ENCODE data around the gene SYCE3.
"Not testable (repeated sequence)": the region's sequence is repeated elsewhere in the genome, so short reads cannot be mapped to it uniquely, and the experiment has no call there.

Gene SYCE3

GRCh38 chr22:50521710-50522109, 41.0 kb downstream of the SYCE3 start:
- H3K27ac ChIP-seq (ENCODE audit: low read depth, low read length), result no peak overlapping the region
- H4K20me1 ChIP-seq (ENCODE audit: low read depth, low read length), result no peaks in the 10 kb centered on the region
- no peaks in the 10 kb centered on the region for H3F3A ChIP-seq (ENCODE audit: insufficient read depth)
- H3K9ac ChIP-seq (ENCODE audit: low read length), result no peak overlapping the region
- peaks cover 11% of the 10 kb centered on the region; the same call in 1 of the 2 replicates for H3K79me2 ChIP-seq (ENCODE audit: insufficient read depth, low read length)
- no peaks in the 10 kb centered on the region for H3K36me3 ChIP-seq (ENCODE audit: low read length)
- no peaks in the 10 kb centered on the region for H3K9me3 ChIP-seq (ENCODE audit: insufficient read depth, low read length)
- H3K4me3 ChIP-seq (ENCODE audit: insufficient read depth, low read length, poor library complexity, severe bottlenecking), result no peak overlapping the region
- no peak overlapping the region for H3K4me2 ChIP-seq (ENCODE audit: low read depth, low read length, poor library complexity, severe bottlenecking)
- no peaks in the 10 kb centered on the region for H3K27me3 ChIP-seq (ENCODE audit: low read length)
- H2AFZ ChIP-seq (ENCODE audit: low read depth, low read length, severe bottlenecking), result no peak overlapping the region
- no peak for TF ChIP-seq CTCF (IDR thresholded peaks at IDR 0.05; ENCODE audit: insufficient read depth, low read length, poor library complexity, severe bottlenecking)
- no peak for TF ChIP-seq EZH2phosphoT487 (conservative IDR thresholded peaks at IDR 0.05; ENCODE audit: low read length)
- no peaks in the 10 kb centered on the region for H3K9me2 ChIP-seq (replicated peaks; ENCODE audit: insufficient read depth, low read length)

GRCh38 chr22:50520826-50521453, 41.8 kb downstream of the SYCE3 start:
- no peaks in the 10 kb centered on the region for H3K27me3 ChIP-seq (ENCODE audit: low read length)
- TF ChIP-seq EZH2phosphoT487 (conservative IDR thresholded peaks at IDR 0.05; ENCODE audit: low read length) (no peak), CTCF (IDR thresholded peaks at IDR 0.05; ENCODE audit: insufficient read depth, low read length, poor library complexity, severe bottlenecking) (no peak)
- no peaks in the 10 kb centered on the region for H3K9me3 ChIP-seq (ENCODE audit: insufficient read depth, low read length)
- no peak overlapping the region for H3K27ac ChIP-seq (ENCODE audit: low read depth, low read length)
- H4K20me1 ChIP-seq (ENCODE audit: low read depth, low read length), result no peaks in the 10 kb centered on the region
- no peaks in the 10 kb centered on the region for H3F3A ChIP-seq (ENCODE audit: insufficient read depth)
- peaks cover 19% of the 10 kb centered on the region for H3K79me2 ChIP-seq (ENCODE audit: insufficient read depth, low read length)
- no peaks in the 10 kb centered on the region for H3K9me2 ChIP-seq (replicated peaks; ENCODE audit: insufficient read depth, low read length)
- H3K36me3 ChIP-seq (ENCODE audit: low read length), result no peaks in the 10 kb centered on the region
- H3K9ac ChIP-seq (ENCODE audit: low read length), result no peak overlapping the region
- no peak overlapping the region for H3K4me3 ChIP-seq (ENCODE audit: insufficient read depth, low read length, poor library complexity, severe bottlenecking)
- H3K4me2 ChIP-seq (ENCODE audit: low read depth, low read length, poor library complexity, severe bottlenecking), result no peak overlapping the region
- H2AFZ ChIP-seq (ENCODE audit: low read depth, low read length, severe bottlenecking), result no peak overlapping the region

- not testable (repeated sequence) for H3K36me3 ChIP-seq (ENCODE audit: low read length)
- H3K79me2 ChIP-seq (ENCODE audit: insufficient read depth, low read length), result peaks cover 23% of the 10 kb centered on the region
Measured at GRCh38 chr22:50520184-50520583, 42.5 kb downstream of the SYCE3 start.

GRCh38 chr22:50519151-50519550, 43.6 kb downstream of the SYCE3 start:
- no peak overlapping the region for H3K4me2 ChIP-seq (ENCODE audit: low read depth, low read length, poor library complexity, severe bottlenecking)
- no peak overlapping the region for H2AFZ ChIP-seq (ENCODE audit: low read depth, low read length, severe bottlenecking)
- no peaks in the 10 kb centered on the region for H3K9me3 ChIP-seq (ENCODE audit: insufficient read depth, low read length)
- no peaks in the 10 kb centered on the region for H3F3A ChIP-seq (ENCODE audit: insufficient read depth)
- H4K20me1 ChIP-seq (ENCODE audit: low read depth, low read length), result no peaks in the 10 kb centered on the region
- H3K4me3 ChIP-seq (ENCODE audit: insufficient read depth, low read length, poor library complexity, severe bottlenecking), result no peak overlapping the region
- peaks cover 25% of the 10 kb centered on the region for H3K79me2 ChIP-seq (ENCODE audit: insufficient read depth, low read length)
- no peak overlapping the region for H3K9ac ChIP-seq (ENCODE audit: low read length)
- no peaks in the 10 kb centered on the region for H3K9me2 ChIP-seq (replicated peaks; ENCODE audit: insufficient read depth, low read length)
- H3K27ac ChIP-seq (ENCODE audit: low read depth, low read length), result no peak overlapping the region
- no peaks in the 10 kb centered on the region for H3K36me3 ChIP-seq (ENCODE audit: low read length)
- TF ChIP-seq CTCF (IDR thresholded peaks at IDR 0.05; ENCODE audit: insufficient read depth, low read length, poor library complexity, severe bottlenecking) (no peak), EZH2phosphoT487 (conservative IDR thresholded peaks at IDR 0.05; ENCODE audit: low read length) (no peak)
- H3K27me3 ChIP-seq (ENCODE audit: low read length), result no peaks in the 10 kb centered on the region

More at GRCh38 chr22:50520184-50520583, 42.5 kb downstream of the SYCE3 start:
- not testable (repeated sequence) for H3K9ac ChIP-seq (ENCODE audit: low read length); H3K4me3 ChIP-seq (ENCODE audit: insufficient read depth, low read length, poor library complexity, severe bottlenecking); H3K4me2 ChIP-seq (ENCODE audit: low read depth, low read length, poor library complexity, severe bottlenecking); H3F3A ChIP-seq (ENCODE audit: insufficient read depth); H2AFZ ChIP-seq (ENCODE audit: low read depth, low read length, severe bottlenecking); H3K9me3 ChIP-seq (ENCODE audit: insufficient read depth, low read length); H3K27ac ChIP-seq (ENCODE audit: low read depth, low read length); H3K27me3 ChIP-seq (ENCODE audit: low read length); H4K20me1 ChIP-seq (ENCODE audit: low read depth, low read length); H3K9me2 ChIP-seq (replicated peaks; ENCODE audit: insufficient read depth, low read length)
